ENCODE results near the gene OR2A1.
"Not testable (repeated sequence)": the region's sequence is repeated elsewhere in the genome, so short reads cannot be mapped to it uniquely, and the experiment has no call there.

OR2A1 gene

GRCh38 chr7:144325868-144326267 is 13.6 kb downstream of the OR2A1 start:
- DNase-seq: not testable (repeated sequence)

GRCh38 chr7:144330044-144330443 is 17.8 kb downstream of the OR2A1 start:
- DNase-seq: not testable (repeated sequence)

- DNase-seq: not testable (repeated sequence)
These were observed 19.2 kb downstream of the OR2A1 start for GRCh38 chr7:144331221-144331995.

- DNase-seq: not testable (repeated sequence)
These were observed 19.7 kb downstream of the OR2A1 start for GRCh38 chr7:144331996-144332288.

- DNase-seq: not testable (repeated sequence)
These were observed 36.4 kb downstream of the OR2A1 start for GRCh38 chr7:144348625-144349024.

- DNase-seq: not testable (repeated sequence)
These were observed 39.4 kb downstream of the OR2A1 start for GRCh38 chr7:144351667-144352066.

GRCh38 chr7:144355176-144355822 is 43.1 kb downstream of the OR2A1 start, which contains the start of gene ARHGEF5:
Gene ARHGEF5, plus strand, starts transcription at chr7:144355402. Its CDS starts 7,268 bp downstream, at chr7:144362670.
- DNase-seq: not testable (repeated sequence)

GRCh38 chr7:144356185-144356584 is 44.0 kb downstream of the OR2A1 start:
- DNase-seq: not testable (repeated sequence)

- DNase-seq: not testable (repeated sequence)
These were observed 44.6 kb downstream of the OR2A1 start for GRCh38 chr7:144356860-144357259.

GRCh38 chr7:144362061-144362460 is 49.8 kb downstream of the OR2A1 start:
- not testable (repeated sequence) for DNase-seq

GRCh38 chr7:144365523-144365922 is 53.3 kb downstream of the OR2A1 start:
- not testable (repeated sequence) for DNase-seq

GRCh38 chr7:144367250-144367649 is 55.0 kb downstream of the OR2A1 start:
- not testable (repeated sequence) for DNase-seq

- DNase-seq: not testable (repeated sequence)
These were observed 57.0 kb downstream of the OR2A1 start for GRCh38 chr7:144369221-144369620.
